Upper lobe of right lung (tissue), 1 donor: ENCODE measurements around the gene GLDN. TPM values are rescaled to one million over a fixed set of nuclear protein-coding genes. Genes with fewer than 3 reads are reported as not detected.

Experiments
- ATAC-seq: fragments of 200-7000 bp; cut with Tn5 transposase; one replicate; pipeline ENCODE4 v1.9.1; 2020; ENCODE audit warnings: mild to moderate bottlenecking, moderate library complexity
- DNase-seq: peaks from one replicate; pipeline ENCODE4 v3.0.0-alpha.2; 2020
- H3K27ac ChIP-seq: fragments of 200-600 bp; one replicate; pipeline ENCODE4 v1.8.0; 2022
- H3K27me3 ChIP-seq: fragments of 200-600 bp; one replicate; pipeline ENCODE4 v1.8.0; 2022; ENCODE audit warnings: mild to moderate bottlenecking
- H3K36me3 ChIP-seq: fragments of 200-600 bp; one replicate; pipeline ENCODE4 v1.8.0; 2022
- H3K4me1 ChIP-seq: fragments of 200-600 bp; one replicate; pipeline ENCODE4 v1.8.0; 2022
- H3K4me3 ChIP-seq: fragments of 200-600 bp; one replicate; pipeline ENCODE4 v1.8.0; 2022; ENCODE audit warnings: mild to moderate bottlenecking
- H3K9me3 ChIP-seq: fragments of 200-600 bp; one replicate; pipeline ENCODE4 v1.8.0; 2022
- CTCF ChIP-seq: fragments of 200-600 bp; IDR thresholded peaks from one replicate; pipeline ENCODE4 v1.8.0; 2022; ENCODE audit warnings: antibody characterized with exemption
- intact Hi-C: fragments of 100-400 bp; cut with DNase I; formaldehyde crosslinking; loops from one replicate; pipeline ENCODE4 v1.11.0; 2022
- total RNA-seq: library from RNA; stranded (reverse); fragmentation: NEBNext Ultra II Directional; extraction: Animal tissue kit (Norgen Biotek cat#: 25700); gene quantifications from one replicate; pipeline ENCODE4 v1.2.1, GENCODE V29; 2021
- donor health status: DM: no; HTN: yes; CAD: no; lungs with severe emphysema.

GLDN gene
- total RNA-seq, 1 donor from 2014 or later = 21.8 TPM

GRCh38 chr15:51359981-51360380 lies 18.5 kb downstream of the GLDN start:
- ATAC-seq (no peak), DNase-seq (no peak)
- TF ChIP-seq CTCF = no peak
- Histone ChIP-seq H3K4me3 (no peak overlapping the region), H3K4me1 (no peaks in the 10 kb centered on the region), H3K27me3 (no peaks in the 10 kb centered on the region), H3K27ac (no peak overlapping the region), H3K36me3 (no peaks in the 10 kb centered on the region), H3K9me3 (no peaks in the 10 kb centered on the region)
- intact Hi-C loops = no loop called here

- no peak for TF ChIP-seq CTCF
- H3K27ac ChIP-seq = no peak overlapping the region
- intact Hi-C loops = no loop called here
- DNase-seq (no peak), ATAC-seq (no peak)
- H3K4me3 ChIP-seq = no peak overlapping the region
- no peaks in the 10 kb centered on the region for H3K27me3 ChIP-seq
- H3K4me1 ChIP-seq = peaks cover 17% of the 10 kb centered on the region
- no peaks in the 10 kb centered on the region for H3K9me3 ChIP-seq
- no peaks in the 10 kb centered on the region for H3K36me3 ChIP-seq
These were observed 21.9 kb downstream of the GLDN start for GRCh38 chr15:51363383-51363782.

GRCh38 chr15:51365417-51365816 lies 24.0 kb downstream of the GLDN start:
- H3K4me1 ChIP-seq = peaks cover 25% of the 10 kb centered on the region
- TF ChIP-seq CTCF = no peak
- no peak for ATAC-seq
- no peaks in the 10 kb centered on the region for H3K27me3 ChIP-seq
- no peak overlapping the region for H3K4me3 ChIP-seq
- intact Hi-C loops = no loop called here
- no peaks in the 10 kb centered on the region for H3K9me3 ChIP-seq
- H3K36me3 ChIP-seq = no peaks in the 10 kb centered on the region
- H3K27ac ChIP-seq = no peak overlapping the region
- DNase-seq = no peak

GRCh38 chr15:51366071-51366470 lies 24.6 kb downstream of the GLDN start:
- no peak for TF ChIP-seq CTCF
- Histone ChIP-seq H3K9me3 (no peaks in the 10 kb centered on the region), H3K4me1 (peaks cover 25% of the 10 kb centered on the region), H3K27me3 (no peaks in the 10 kb centered on the region), H3K27ac (no peak overlapping the region), H3K4me3 (no peak overlapping the region), H3K36me3 (no peaks in the 10 kb centered on the region)
- no peak for DNase-seq
- intact Hi-C loops = no loop called here
- ATAC-seq = peak; percentile 30

GRCh38 chr15:51366920-51367319 lies 25.5 kb downstream of the GLDN start:
- H3K36me3 ChIP-seq = no peaks in the 10 kb centered on the region
- no peaks in the 10 kb centered on the region for H3K9me3 ChIP-seq
- ATAC-seq (peak; percentile 81), DNase-seq (no peak)
- H3K27ac ChIP-seq = no peak overlapping the region
- TF ChIP-seq CTCF = no peak
- no peak overlapping the region for H3K4me3 ChIP-seq
- H3K4me1 ChIP-seq = peaks cover 25% of the 10 kb centered on the region
- intact Hi-C loops = no loop called here
- no peaks in the 10 kb centered on the region for H3K27me3 ChIP-seq

DNA sequence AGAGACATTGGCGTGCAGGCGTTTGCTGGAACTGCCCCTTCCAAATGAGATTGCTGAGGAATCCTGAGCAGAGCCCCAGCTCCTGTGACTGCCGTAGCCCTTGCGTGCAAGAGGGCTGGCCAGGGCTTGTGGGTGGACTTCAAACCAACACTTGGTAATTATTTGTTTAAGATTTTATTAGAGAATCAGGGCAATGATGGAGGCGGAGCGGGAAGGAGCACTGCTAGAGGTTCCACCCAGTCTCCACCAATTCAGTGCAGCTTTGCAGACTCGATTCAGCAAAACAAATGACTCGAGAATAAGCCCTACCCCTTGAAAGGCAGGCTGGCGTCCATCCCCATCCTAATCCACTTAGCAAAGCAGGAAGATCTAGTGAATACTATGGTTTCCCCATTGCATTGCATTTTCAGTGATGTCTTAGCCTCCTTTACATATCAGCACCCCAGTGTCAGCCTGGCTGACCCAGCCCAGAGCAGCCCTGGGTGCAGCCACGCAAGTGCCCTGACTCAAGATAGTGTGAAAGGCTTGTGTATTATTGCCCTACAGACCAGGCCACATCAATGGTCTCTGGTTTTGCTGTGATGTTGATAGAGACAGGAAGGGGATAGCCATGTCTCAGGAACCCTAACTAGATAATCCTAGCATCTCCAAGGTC lies 26.0 kb downstream of the GLDN start:
- Histone ChIP-seq H3K4me3 (no peak overlapping the region), H3K27ac (no peak overlapping the region), H3K27me3 (no peaks in the 10 kb centered on the region), H3K36me3 (no peaks in the 10 kb centered on the region), H3K4me1 (peaks cover 25% of the 10 kb centered on the region), H3K9me3 (no peaks in the 10 kb centered on the region)
- intact Hi-C loops = no loop called here
- no peak for TF ChIP-seq CTCF
- DNase-seq = no peak
- peak; percentile 37 for ATAC-seq
